ENCODE measurements around the gene VSTM2B. TPM values are rescaled to one million over a fixed set of nuclear protein-coding genes. Genes with fewer than 3 reads are reported as not detected.

VSTM2B gene
- 2.0 and 7.3 TPM in 2 replicates for polyA plus RNA-seq

DNA sequence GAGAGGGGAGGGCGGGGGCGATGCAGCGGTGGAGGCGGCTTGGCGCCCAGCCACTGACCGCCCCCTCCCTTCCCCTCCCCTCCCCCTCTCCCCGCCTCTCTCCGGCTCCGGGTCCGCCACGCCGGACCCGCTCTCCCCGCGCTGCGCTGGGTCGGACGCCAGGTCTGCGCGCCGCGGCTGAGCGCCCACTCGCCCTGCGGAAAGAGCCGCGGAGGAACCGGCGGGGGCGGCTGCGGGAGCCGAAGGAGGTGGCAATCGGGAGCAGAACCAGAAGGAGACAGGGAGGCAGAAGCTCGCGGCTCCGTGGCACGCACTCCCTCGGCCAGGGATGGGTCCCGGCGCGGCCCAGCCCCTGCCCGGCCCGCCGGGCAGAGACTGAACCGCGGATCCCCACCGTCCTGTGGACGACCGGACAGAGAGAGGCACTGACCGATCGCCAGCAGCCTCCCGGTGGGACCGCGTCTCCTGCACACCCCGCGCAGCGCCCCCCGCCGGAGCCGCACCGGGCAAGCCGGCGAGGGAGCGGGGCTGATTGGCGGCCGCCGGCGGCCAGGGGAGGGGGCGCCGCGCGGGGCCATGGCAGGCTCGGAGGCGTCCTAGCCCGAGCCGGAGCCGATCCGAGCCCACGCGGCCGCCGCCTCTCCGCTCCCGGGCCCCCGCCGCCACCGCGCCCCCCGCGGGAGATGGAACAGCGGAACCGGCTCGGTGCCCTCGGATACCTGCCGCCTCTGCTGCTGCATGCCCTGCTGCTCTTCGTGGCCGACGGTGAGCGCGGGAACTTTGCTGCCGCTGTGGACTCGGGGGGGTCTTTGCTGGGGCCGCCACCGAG lies at the start of gene VSTM2B:
TSS of gene VSTM2B (plus strand) at position 94 of the 829 bp plus-strand sequence. CDS start at position 684, 590 bp downstream.

DNA sequence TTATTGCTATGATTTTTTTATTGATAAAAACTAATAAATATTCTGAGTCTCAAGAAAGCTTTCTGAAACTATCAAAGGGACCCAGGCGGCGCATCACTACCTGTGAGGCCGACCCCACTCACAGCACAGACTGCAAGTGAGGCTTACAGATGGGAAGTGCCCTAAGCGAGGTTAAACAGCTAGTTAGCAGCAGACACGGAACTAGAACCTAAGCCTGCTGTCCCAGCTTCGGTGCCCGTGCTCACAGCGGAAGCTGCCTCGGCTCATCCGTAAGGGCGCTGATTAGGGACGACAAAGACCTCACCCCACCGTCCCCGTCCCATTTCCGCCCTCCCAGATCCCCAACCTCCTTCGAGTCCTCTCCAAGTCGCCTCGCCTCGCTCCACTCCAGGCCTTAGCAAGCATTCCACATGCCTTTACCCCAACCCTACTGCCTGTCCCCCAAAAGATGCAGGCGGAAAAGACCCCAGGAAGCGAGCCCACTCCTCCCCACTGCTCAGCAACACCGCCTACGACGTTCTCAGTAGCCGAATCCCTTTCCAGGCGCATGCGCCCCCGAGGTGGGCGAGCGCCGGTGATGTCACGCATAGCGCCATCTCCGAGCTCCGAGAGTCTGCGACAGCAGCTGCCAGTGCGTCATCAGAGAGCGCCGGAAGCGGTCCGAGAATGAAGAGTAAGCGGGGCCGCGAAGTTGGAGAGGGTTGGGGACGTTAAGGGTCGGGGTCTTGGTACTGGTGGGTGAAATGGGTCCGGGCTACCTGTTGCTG lies 80.0 kb downstream of the VSTM2B start, which contains the start of gene POP4:
TSS of gene POP4 (plus strand) at position 631 of the 767 bp plus-strand sequence. CDS start at position 667, 36 bp downstream.

Other genes starting within 250 kb of the VSTM2B start
- 75.2 and 81.9 TPM in 2 replicates for gene POP4, start 80.3 kb downstream of the VSTM2B start, polyA plus RNA-seq
- gene PLEKHF1, start 139.5 kb downstream of the VSTM2B start, polyA plus RNA-seq, result not detected in 2 replicates
- gene C19orf12, start 189.3 kb downstream of the VSTM2B start, polyA plus RNA-seq, result 15.8 and 22.7 TPM in 2 replicates

Measured in Purkinje cell (primary cell).